Body of pancreas (tissue), 4 donors: ENCODE data around the gene PGD. TPM values are rescaled to one million over a fixed set of nuclear protein-coding genes. Genes with fewer than 3 reads are reported as not detected.
A peak's percentile ranks its signal among the peaks of the same experiment; 100 is the strongest.

Experiments used
- ATAC-seq: fragments of 150-250 bp; one replicate; pipeline ENCODE4 v1.9.1; 2016
- DNase-seq, 4 donors: peaks; one replicate each; pipeline ENCODE4 v3.0.0-alpha.2; 2019
- H3K27ac ChIP-seq, 4 donors: fragments of 200-600 bp; sonication (generic); 1 replicate in 3 of 4; 2 replicates in 1 of 4; pipeline versions ENCODE4 v1.5.1 to v1.6.1; 2016 to 2019; ENCODE audit warnings: mild to moderate bottlenecking in 1 of 4, mixed read lengths in 1 of 4, moderate library complexity in 1 of 4
- H3K27me3 ChIP-seq, 2 donors: fragments of 200-600 bp; sonication (generic); one replicate each; pipeline ENCODE4 v1.6.0; 2016; ENCODE audit warnings: mild to moderate bottlenecking in 1 of 2
- H3K36me3 ChIP-seq, 2 donors: fragments of 200-600 bp; sonication (generic); replicated peaks in 1 of 2; 2 replicates each; pipeline ENCODE4 v1.5.1; 2016; ENCODE audit warnings: low read depth in 2 of 2; ENCODE audit not compliant: insufficient read depth in 1 of 2
- H3K4me1 ChIP-seq: fragments of 200-600 bp; sonication (generic); one replicate; pipeline ENCODE4 v1.6.0; 2016
- H3K4me3 ChIP-seq, 2 donors: fragments of 200-600 bp; sonication (generic); 1 replicate in 1 of 2; 2 replicates in 1 of 2; pipeline ENCODE4 v1.5.1; 2016 to 2019
- H3K9me3 ChIP-seq, 3 donors: fragments of 200-600 bp; sonication (generic); 1 replicate in 2 of 3; 2 replicates in 1 of 3; pipeline ENCODE4 v1.5.1; 2016
- CTCF ChIP-seq, 7 experiments: fragments of 450-650 bp in 4 of 7; fragments of 200-600 bp in 3 of 7; sonication (generic) in 3 of 7; IDR thresholded peaks; one replicate each; pipeline ENCODE4 v1.5.1; 2016 to 2019; ENCODE audit warnings: antibody characterized with exemption in 7 of 7
- POLR2A ChIP-seq, 3 donors: fragments of 450-650 bp; IDR thresholded peaks; one replicate each; pipeline ENCODE4 v1.6.1; 2016; ENCODE audit warnings: antibody characterized with exemption in 3 of 3, mild to moderate bottlenecking in 2 of 3
- WGBS, 2 donors: methylation state at CpG; one replicate each; pipeline ENCODE4 v1.1.5; 2017; 5-methylcytosine and 5-hydroxymethylcytosine counted together
- intact Hi-C: fragments of 100-400 bp; cut with DNase I; formaldehyde crosslinking; loops from one replicate; pipeline ENCODE4 v1.15.1; 2023
- total RNA-seq, 2 donors: library from RNA; depleted of rRNA; stranded (reverse); fragments of >200 nt; gene quantifications; one replicate each; pipeline ENCODE4 v1.1.0, GENCODE V29; 2016

PGD gene
- total RNA-seq, 2 donors from 2014 or later = 46.7 to 61.3 TPM

- peaks cover 24% of the 10 kb centered on the region for H3K4me1 ChIP-seq
- no peaks in the 10 kb centered on the region for H3K9me3 ChIP-seq
- H3K27ac ChIP-seq = no peak overlapping the region
- intact Hi-C loops = no loop called here
- no peak for TF ChIP-seq POLR2A (IDR thresholded peaks at IDR 0.05)
- no peaks in the 10 kb centered on the region for H3K36me3 ChIP-seq
- no peak overlapping the region for H3K4me3 ChIP-seq
- ATAC-seq (no peak), DNase-seq (no peak)
- 81% methylated on average over 3 of the region's 3 CpGs for WGBS, 2 donors
- no peaks in the 10 kb centered on the region for H3K27me3 ChIP-seq
Observed at GRCh38 chr1:10396870-10397269, 2.0 kb upstream of the PGD start.

GRCh38 chr1:10398278-10398733, 558 bp upstream of the PGD start:
- peak overlapping the region in 3 of 4 donors; percentile 9 to 96 (median 95) for H3K27ac ChIP-seq
- intact Hi-C loops = no loop called here

GRCh38 chr1:10399444-10399941, 629 bp downstream of the PGD start:
- intact Hi-C loops = no loop called here
- H3K4me1 ChIP-seq = peaks cover 24% of the 10 kb centered on the region
- peaks cover 2 to 4% of the 10 kb centered on the region in 2 donors for H3K36me3 ChIP-seq
- ATAC-seq (no peak), DNase-seq (peak in 1 of 4 donors; percentile 34)
- H3K4me3 ChIP-seq = peak overlapping the region; percentile 62 to 96
- peak overlapping the region; percentile 84 to 96 (median 94) for H3K27ac ChIP-seq
- TF ChIP-seq POLR2A (IDR thresholded peaks at IDR 0.05) = no peak
- no peak for TF ChIP-seq CTCF (IDR thresholded peaks at IDR 0.05)
- 1% methylated on average over 15 to 34 of the region's 42 CpGs for WGBS, 2 donors
- no peaks in the 10 kb centered on the region for H3K9me3 ChIP-seq
- no peaks in the 10 kb centered on the region for H3K27me3 ChIP-seq

More at GRCh38 chr1:10398278-10398733, 558 bp upstream of the PGD start:
- H3K36me3 ChIP-seq = no peaks in the 10 kb centered on the region
- no peaks in the 10 kb centered on the region for H3K9me3 ChIP-seq
- no peak for ATAC-seq
- WGBS, 2 donors = 1 to 2% methylated on average over 12 to 34 of the region's 34 CpGs
- peak overlapping the region; percentile 4 to 96 for H3K4me3 ChIP-seq
- peaks cover 24% of the 10 kb centered on the region for H3K4me1 ChIP-seq
- no peaks in the 10 kb centered on the region for H3K27me3 ChIP-seq
- TF ChIP-seq POLR2A (IDR thresholded peaks at IDR 0.05) (no peak), CTCF (IDR thresholded peaks at IDR 0.05) (peak in 1 of 7 experiments; percentile 3)
- DNase-seq = no peak

- 48 to 51% methylated on average over 8 of the region's 8 CpGs for WGBS, 2 donors
- ATAC-seq (no peak), DNase-seq (no peak)
- Histone ChIP-seq H3K9me3 (no peaks in the 10 kb centered on the region), H3K36me3 (peaks cover 4 to 7% of the 10 kb centered on the region in 2 donors), H3K27ac (peak overlapping the region in 2 of 4 donors; percentile 12 to 96), H3K4me3 (no peak overlapping the region), H3K27me3 (no peaks in the 10 kb centered on the region), H3K4me1 (peaks cover 24% of the 10 kb centered on the region)
- TF ChIP-seq POLR2A (IDR thresholded peaks at IDR 0.05) (no peak), CTCF (IDR thresholded peaks at IDR 0.05) (no peak)
- intact Hi-C loops = no loop called here
Observed at GRCh38 chr1:10400013-10400412, 1.1 kb downstream of the PGD start.

- Histone ChIP-seq H3K4me1 (peaks cover 24% of the 10 kb centered on the region), H3K4me3 (no peak overlapping the region), H3K27me3 (no peaks in the 10 kb centered on the region), H3K27ac (no peak overlapping the region), H3K36me3 (peaks cover 4 to 7% of the 10 kb centered on the region in 2 donors), H3K9me3 (no peaks in the 10 kb centered on the region)
- ATAC-seq (no peak), DNase-seq (no peak)
- TF ChIP-seq POLR2A (IDR thresholded peaks at IDR 0.05) (no peak), CTCF (IDR thresholded peaks at IDR 0.05) (no peak)
- WGBS, 2 donors = 90% methylated on average over 1 of the region's 1 CpG
- intact Hi-C loops = no loop called here
Observed at GRCh38 chr1:10401281-10401680, 2.4 kb downstream of the PGD start.
